Osteocyte (in vitro differentiated cells): ENCODE data around the gene STIP1. TPM values are rescaled to one million over a fixed set of nuclear protein-coding genes. Genes with fewer than 3 reads are reported as not detected.
A peak's percentile ranks its signal among the peaks of the same experiment; 100 is the strongest.

Experiments
- DNase-seq: peaks from one replicate; pipeline ENCODE4 v3.0.0; 2021; ENCODE audit warnings: mixed read lengths; ENCODE audit not compliant: unreplicated experiment; ENCODE audit errors: extremely low spot score
- H3K27ac Mint-ChIP-seq: one replicate; pipeline ENCODE4 v1.8.0; 2021; ENCODE audit warnings: mild to moderate bottlenecking, mixed read lengths; ENCODE audit not compliant: unreplicated experiment
- H3K27me3 Mint-ChIP-seq: one replicate; pipeline ENCODE4 v1.8.0; 2021; ENCODE audit warnings: mixed read lengths; ENCODE audit not compliant: unreplicated experiment
- H3K36me3 Mint-ChIP-seq: one replicate; pipeline ENCODE4 v1.8.0; 2021; ENCODE audit warnings: mixed read lengths; ENCODE audit not compliant: unreplicated experiment
- H3K4me1 Mint-ChIP-seq: one replicate; pipeline ENCODE4 v1.8.0; 2021; ENCODE audit warnings: mixed read lengths; ENCODE audit not compliant: unreplicated experiment
- H3K4me3 Mint-ChIP-seq: one replicate; pipeline ENCODE4 v1.8.0; 2021; ENCODE audit warnings: mild to moderate bottlenecking, moderate library complexity, mixed read lengths; ENCODE audit not compliant: unreplicated experiment
- H3K9me3 Mint-ChIP-seq: one replicate; pipeline ENCODE4 v1.8.0; 2021; ENCODE audit warnings: mixed read lengths; ENCODE audit not compliant: unreplicated experiment
- total RNA-seq: library from RNA; stranded (reverse); gene quantifications from 2 replicates; pipeline ENCODE4 v1.2.1, GENCODE V29; 2021
- TF ChIP-seq, protein P1 (sequence below): fragments of 200-600 bp; sonication (generic); IDR thresholded peaks from 2 replicates; pipeline ENCODE4 v1.5.0; 2021; ENCODE audit warnings: antibody characterized with exemption, mild to moderate bottlenecking, moderate library complexity

Gene STIP1
- total RNA-seq, 1 donor from 2014 or later, result 109 TPM

GRCh38 chr11:64141081-64141783 lies 44.7 kb upstream of the STIP1 start:
- no peaks in the 10 kb centered on the region for H3K9me3 Mint-ChIP-seq
- H3K4me3 Mint-ChIP-seq, result no peak overlapping the region
- H3K4me1 Mint-ChIP-seq, result no peaks in the 10 kb centered on the region
- no peak for DNase-seq
- no peaks in the 10 kb centered on the region for H3K27me3 Mint-ChIP-seq
- TF ChIP-seq, protein P1, sequence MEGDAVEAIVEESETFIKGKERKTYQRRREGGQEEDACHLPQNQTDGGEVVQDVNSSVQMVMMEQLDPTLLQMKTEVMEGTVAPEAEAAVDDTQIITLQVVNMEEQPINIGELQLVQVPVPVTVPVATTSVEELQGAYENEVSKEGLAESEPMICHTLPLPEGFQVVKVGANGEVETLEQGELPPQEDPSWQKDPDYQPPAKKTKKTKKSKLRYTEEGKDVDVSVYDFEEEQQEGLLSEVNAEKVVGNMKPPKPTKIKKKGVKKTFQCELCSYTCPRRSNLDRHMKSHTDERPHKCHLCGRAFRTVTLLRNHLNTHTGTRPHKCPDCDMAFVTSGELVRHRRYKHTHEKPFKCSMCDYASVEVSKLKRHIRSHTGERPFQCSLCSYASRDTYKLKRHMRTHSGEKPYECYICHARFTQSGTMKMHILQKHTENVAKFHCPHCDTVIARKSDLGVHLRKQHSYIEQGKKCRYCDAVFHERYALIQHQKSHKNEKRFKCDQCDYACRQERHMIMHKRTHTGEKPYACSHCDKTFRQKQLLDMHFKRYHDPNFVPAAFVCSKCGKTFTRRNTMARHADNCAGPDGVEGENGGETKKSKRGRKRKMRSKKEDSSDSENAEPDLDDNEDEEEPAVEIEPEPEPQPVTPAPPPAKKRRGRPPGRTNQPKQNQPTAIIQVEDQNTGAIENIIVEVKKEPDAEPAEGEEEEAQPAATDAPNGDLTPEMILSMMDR, result no peak
- H3K36me3 Mint-ChIP-seq, result no peaks in the 10 kb centered on the region
- no peak overlapping the region for H3K27ac Mint-ChIP-seq

- TF ChIP-seq, protein P1, result no peak
- Mint-ChIP-seq H3K4me3 (no peak overlapping the region), H3K4me1 (peaks cover 4% of the 10 kb centered on the region), H3K36me3 (peaks cover 3% of the 10 kb centered on the region), H3K9me3 (no peaks in the 10 kb centered on the region), H3K27me3 (no peaks in the 10 kb centered on the region), H3K27ac (no peak overlapping the region)
- DNase-seq, result no peak
These were observed 41.1 kb upstream of the STIP1 start for GRCh38 chr11:64144587-64145472.

GRCh38 chr11:64146036-64146955 lies 39.7 kb upstream of the STIP1 start:
- DNase-seq, result peak; percentile 82
- no peak overlapping the region for H3K4me3 Mint-ChIP-seq
- peaks cover 4% of the 10 kb centered on the region for H3K4me1 Mint-ChIP-seq
- H3K36me3 Mint-ChIP-seq, result peaks cover 3% of the 10 kb centered on the region
- no peaks in the 10 kb centered on the region for H3K27me3 Mint-ChIP-seq
- TF ChIP-seq, protein P1, result peak; percentile 67
- no peak overlapping the region for H3K27ac Mint-ChIP-seq
- no peaks in the 10 kb centered on the region for H3K9me3 Mint-ChIP-seq

DNA sequence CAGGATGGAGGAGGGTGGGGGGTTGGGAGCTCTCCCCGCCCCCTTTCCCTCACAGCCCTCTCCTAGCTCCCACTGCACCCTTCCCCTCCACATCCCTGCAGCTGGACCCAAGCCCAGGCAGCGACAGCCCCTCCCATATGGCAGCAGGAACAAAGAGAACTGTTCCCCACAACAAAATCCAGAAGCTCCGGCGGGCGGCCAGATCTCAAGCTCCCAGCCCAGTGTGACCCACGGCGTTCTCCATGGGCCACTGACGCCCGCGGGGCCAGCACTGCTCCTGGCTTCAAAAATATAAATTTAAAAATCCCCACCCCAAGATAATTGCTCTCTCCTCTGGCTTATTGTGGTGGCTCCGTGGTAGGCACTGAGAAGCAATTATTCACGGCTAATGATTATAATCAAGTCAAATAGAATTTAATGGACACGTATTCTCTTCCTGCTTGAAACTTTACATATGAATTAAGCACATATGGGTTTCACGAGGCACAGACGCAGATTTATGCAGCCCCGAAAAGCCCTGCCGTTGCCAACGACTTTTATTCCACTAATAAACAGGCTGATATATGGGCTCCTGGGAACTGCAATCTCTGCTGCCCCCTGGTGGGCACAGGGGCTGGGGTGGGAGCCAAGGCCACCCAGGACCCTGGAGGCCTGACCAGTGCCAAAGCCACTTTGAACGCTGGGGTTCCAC lies 37.6 kb upstream of the STIP1 start:
- Mint-ChIP-seq H3K4me1 (peaks cover 4% of the 10 kb centered on the region), H3K27me3 (no peaks in the 10 kb centered on the region), H3K36me3 (peaks cover 3% of the 10 kb centered on the region), H3K9me3 (no peaks in the 10 kb centered on the region), H3K4me3 (peak overlapping the region; percentile 32), H3K27ac (no peak overlapping the region)
- TF ChIP-seq, protein P1, result peak; percentile 95
- DNase-seq, result peak; percentile 94
